Ascending aorta (tissue), 2 donors: ENCODE measurements around the gene GSDMA. TPM values are rescaled to one million over a fixed set of nuclear protein-coding genes. Genes with fewer than 3 reads are reported as not detected.
"Not testable (repeated sequence)": the region's sequence is repeated elsewhere in the genome, so short reads cannot be mapped to it uniquely, and the experiment has no call there.

ENCODE experiments used
- DNase-seq, 2 donors: peaks; one replicate each; pipeline ENCODE4 v3.0.0-alpha.2; 2019; ENCODE audit warnings: low spot score in 2 of 2
- H3K27ac ChIP-seq, 2 donors: fragments of 200-600 bp; sonication (generic); one replicate each; pipeline ENCODE4 v1.5.1; 2016 to 2017; ENCODE audit warnings: mild to moderate bottlenecking in 1 of 2
- H3K27me3 ChIP-seq: fragments of 200-600 bp; sonication (generic); one replicate; pipeline ENCODE4 v1.5.1; 2017
- H3K36me3 ChIP-seq, 2 donors: fragments of 200-600 bp; sonication (generic); one replicate each; pipeline ENCODE4 v1.5.1; 2016
- H3K4me1 ChIP-seq, 2 donors: fragments of 200-600 bp; sonication (generic); one replicate each; pipeline ENCODE4 v1.5.1; 2016 to 2017; ENCODE audit warnings: mild to moderate bottlenecking in 1 of 2
- H3K4me3 ChIP-seq, 2 donors: fragments of 200-600 bp; sonication (generic); one replicate each; pipeline ENCODE4 v1.5.1; 2016 to 2017; ENCODE audit warnings: mild to moderate bottlenecking in 1 of 2
- H3K9me3 ChIP-seq, 2 donors: fragments of 200-600 bp; sonication (generic); one replicate each; pipeline ENCODE4 v1.5.1; 2016
- intact Hi-C: fragments of 100-400 bp; cut with DNase I; formaldehyde crosslinking; loops from one replicate; pipeline ENCODE4 v1.15.1; 2023
- total RNA-seq: library from RNA; depleted of rRNA; stranded (reverse); fragments of >200 nt; gene quantifications from one replicate; pipeline ENCODE4 v1.1.0, GENCODE V29; 2016
- TF ChIP-seq, protein P1 (sequence below), 3 experiments: fragments of 200-600 bp in 2 of 3; fragments of 450-650 bp in 1 of 3; sonication (generic) in 2 of 3; IDR thresholded peaks; one replicate each; pipeline ENCODE4 v1.5.1; 2016 to 2019; ENCODE audit warnings: antibody characterized with exemption in 3 of 3, mild to moderate bottlenecking in 1 of 3, moderate library complexity in 1 of 3

Gene GSDMA
- total RNA-seq, 1 donor from 2014 or later = not detected

DNA sequence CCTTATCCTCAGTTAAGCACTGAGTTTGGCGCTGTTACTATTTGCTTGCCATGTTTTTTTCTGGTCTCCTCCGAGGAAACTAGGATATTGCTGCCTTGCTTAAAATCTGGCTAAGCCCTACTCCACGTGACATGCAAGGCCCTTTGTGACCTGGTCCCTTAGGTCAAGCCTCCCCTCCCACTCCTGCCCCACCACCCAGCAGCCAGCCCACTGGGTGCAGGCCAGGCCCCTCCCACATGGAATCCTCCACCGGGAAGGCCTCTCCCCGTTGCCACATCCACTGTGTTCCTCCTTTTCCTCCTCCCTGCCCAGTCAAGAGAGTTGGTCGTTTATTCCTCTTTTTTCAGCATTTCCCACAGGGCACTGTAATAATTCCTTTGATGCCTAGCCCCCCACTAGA lies 34.0 kb downstream of the GSDMA start:
- intact Hi-C loops = no loop called here
- Histone ChIP-seq H3K4me1 (no peaks in the 10 kb centered on the region), H3K4me3 (no peak overlapping the region), H3K27me3 (no peaks in the 10 kb centered on the region), H3K27ac (no peak overlapping the region), H3K36me3 (peaks cover 62 to 64% of the 10 kb centered on the region in 2 donors), H3K9me3 (no peaks in the 10 kb centered on the region)
- no peak for DNase-seq
- TF ChIP-seq, protein P1, sequence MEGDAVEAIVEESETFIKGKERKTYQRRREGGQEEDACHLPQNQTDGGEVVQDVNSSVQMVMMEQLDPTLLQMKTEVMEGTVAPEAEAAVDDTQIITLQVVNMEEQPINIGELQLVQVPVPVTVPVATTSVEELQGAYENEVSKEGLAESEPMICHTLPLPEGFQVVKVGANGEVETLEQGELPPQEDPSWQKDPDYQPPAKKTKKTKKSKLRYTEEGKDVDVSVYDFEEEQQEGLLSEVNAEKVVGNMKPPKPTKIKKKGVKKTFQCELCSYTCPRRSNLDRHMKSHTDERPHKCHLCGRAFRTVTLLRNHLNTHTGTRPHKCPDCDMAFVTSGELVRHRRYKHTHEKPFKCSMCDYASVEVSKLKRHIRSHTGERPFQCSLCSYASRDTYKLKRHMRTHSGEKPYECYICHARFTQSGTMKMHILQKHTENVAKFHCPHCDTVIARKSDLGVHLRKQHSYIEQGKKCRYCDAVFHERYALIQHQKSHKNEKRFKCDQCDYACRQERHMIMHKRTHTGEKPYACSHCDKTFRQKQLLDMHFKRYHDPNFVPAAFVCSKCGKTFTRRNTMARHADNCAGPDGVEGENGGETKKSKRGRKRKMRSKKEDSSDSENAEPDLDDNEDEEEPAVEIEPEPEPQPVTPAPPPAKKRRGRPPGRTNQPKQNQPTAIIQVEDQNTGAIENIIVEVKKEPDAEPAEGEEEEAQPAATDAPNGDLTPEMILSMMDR (IDR thresholded peaks at IDR 0.05) = no peak

DNA sequence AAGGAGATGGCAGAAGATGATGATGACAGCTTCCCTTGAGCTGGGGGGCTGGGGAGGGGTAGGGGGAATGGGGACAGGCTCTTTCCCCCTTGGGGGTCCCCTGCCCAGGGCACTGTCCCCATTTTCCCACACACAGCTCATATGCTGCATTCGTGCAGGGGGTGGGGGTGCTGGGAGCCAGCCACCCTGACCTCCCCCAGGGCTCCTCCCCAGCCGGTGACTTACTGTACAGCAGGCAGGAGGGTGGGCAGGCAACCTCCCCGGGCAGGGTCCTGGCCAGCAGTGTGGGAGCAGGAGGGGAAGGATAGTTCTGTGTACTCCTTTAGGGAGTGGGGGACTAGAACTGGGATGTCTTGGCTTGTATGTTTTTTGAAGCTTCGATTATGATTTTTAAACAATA lies 34.7 kb downstream of the GSDMA start:
- Histone ChIP-seq H3K36me3 (peaks cover 54 to 56% of the 10 kb centered on the region in 2 donors), H3K27ac (no peak overlapping the region), H3K9me3 (no peaks in the 10 kb centered on the region), H3K4me3 (no peak overlapping the region), H3K4me1 (no peaks in the 10 kb centered on the region), H3K27me3 (no peaks in the 10 kb centered on the region)
- DNase-seq = no peak
- TF ChIP-seq, protein P1 (IDR thresholded peaks at IDR 0.05) = no peak
- intact Hi-C loops = no loop called here

DNA sequence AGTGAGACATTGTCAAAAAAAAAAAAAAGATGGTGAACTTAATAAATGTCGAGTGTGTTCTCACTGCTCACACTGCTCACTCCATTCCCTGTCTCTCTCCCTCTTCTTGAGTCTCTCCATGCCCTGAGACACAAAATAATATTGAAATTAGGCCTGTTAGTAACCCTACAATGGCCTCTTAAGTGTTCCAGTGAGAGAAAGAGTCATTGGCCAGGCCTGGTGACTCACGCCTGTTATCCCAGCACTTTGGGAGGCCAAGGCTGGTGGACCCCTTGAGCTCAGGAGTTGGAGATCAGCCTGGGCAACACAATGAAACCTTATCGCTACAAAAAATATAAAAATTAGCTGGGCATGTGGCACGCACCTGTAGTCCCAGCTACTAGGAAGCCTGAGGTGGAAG lies 36.3 kb downstream of the GSDMA start:
- Histone ChIP-seq H3K36me3 (peaks cover 39 to 41% of the 10 kb centered on the region in 2 donors), H3K9me3 (no peaks in the 10 kb centered on the region), H3K27ac (no peak overlapping the region), H3K27me3 (no peaks in the 10 kb centered on the region), H3K4me1 (no peaks in the 10 kb centered on the region), H3K4me3 (no peak overlapping the region)
- DNase-seq = no peak
- intact Hi-C loops = no loop called here
- TF ChIP-seq, protein P1 (IDR thresholded peaks at IDR 0.05) = no peak

- TF ChIP-seq, protein P1 (IDR thresholded peaks at IDR 0.05) = no peak
- Histone ChIP-seq H3K4me1 (no peaks in the 10 kb centered on the region), H3K27ac (no peak overlapping the region), H3K4me3 (no peak overlapping the region), H3K27me3 (no peaks in the 10 kb centered on the region), H3K36me3 (peaks cover 28 to 30% of the 10 kb centered on the region in 2 donors), H3K9me3 (no peaks in the 10 kb centered on the region)
- no peak for DNase-seq
- intact Hi-C loops = no loop called here
These were observed 37.4 kb downstream of the GSDMA start for GRCh38 chr17:40000161-40000560.

DNA sequence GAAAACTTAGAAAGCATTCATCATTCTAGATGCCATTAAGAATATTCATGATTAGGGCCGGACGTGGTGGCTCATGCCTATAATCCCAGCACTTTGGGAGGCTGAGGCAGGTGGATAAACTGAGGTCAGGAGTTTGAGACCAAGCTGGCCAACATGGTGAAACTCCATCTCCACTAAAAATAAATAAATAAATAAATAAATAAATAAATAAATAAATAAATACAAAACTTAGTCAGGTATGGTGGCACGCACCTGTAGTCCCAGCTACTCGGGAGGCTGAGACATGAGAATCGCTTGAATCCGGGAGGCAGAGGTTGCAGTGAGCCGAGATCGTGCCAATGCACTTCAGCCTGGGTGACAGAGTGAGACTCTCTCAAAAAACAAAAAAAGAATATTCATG lies 38.5 kb downstream of the GSDMA start:
- H3K27ac ChIP-seq, H3K4me1 ChIP-seq, DNase-seq, H3K9me3 ChIP-seq, intact Hi-C loops, H3K27me3 ChIP-seq, H3K4me3 ChIP-seq: not testable (repeated sequence)
- peaks cover 18 to 20% of the 10 kb centered on the region in 2 donors for H3K36me3 ChIP-seq

- H3K4me3 ChIP-seq = no peak overlapping the region
- no peaks in the 10 kb centered on the region for H3K4me1 ChIP-seq
- H3K36me3 ChIP-seq = no peaks in the 10 kb centered on the region
- no peak for DNase-seq
- no peaks in the 10 kb centered on the region for H3K27me3 ChIP-seq
- TF ChIP-seq, protein P1 (IDR thresholded peaks at IDR 0.05) = no peak
- no peak overlapping the region for H3K27ac ChIP-seq
- H3K9me3 ChIP-seq = no peaks in the 10 kb centered on the region
- intact Hi-C loops = no loop called here
These were observed 41.3 kb downstream of the GSDMA start for GRCh38 chr17:40004072-40004471.
